GM12801 (cell line): ENCODE measurements around the gene TRABD.

Experiments
- TF ChIP-seq, protein P1 (sequence below): IDR thresholded peaks from one replicate; pipeline ENCODE4 v1.5.1; 2011; ENCODE audit warnings: control low read depth; ENCODE audit not compliant: insufficient read length; ENCODE audit errors: extremely low read depth

TRABD gene

DNA sequence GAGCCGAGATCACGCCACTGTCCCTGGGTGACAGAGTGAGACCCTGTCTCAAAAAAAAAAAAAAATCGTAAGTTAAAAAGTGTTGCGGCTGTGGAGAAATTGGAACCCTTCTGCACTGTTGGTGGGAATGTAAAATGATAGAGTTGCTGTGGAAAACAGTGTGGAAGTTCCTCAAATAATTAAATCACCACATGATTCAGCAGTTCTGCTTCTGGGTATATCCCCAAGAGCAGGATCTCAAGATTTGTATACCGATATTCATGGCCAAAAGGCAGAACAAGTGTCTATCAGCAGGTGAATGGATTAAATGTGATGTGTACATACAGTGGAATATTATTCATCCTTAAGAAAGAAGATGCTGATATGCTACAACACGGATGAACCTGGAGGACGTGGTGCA lies 18.9 kb downstream of the TRABD start:
- TF ChIP-seq, protein P1, sequence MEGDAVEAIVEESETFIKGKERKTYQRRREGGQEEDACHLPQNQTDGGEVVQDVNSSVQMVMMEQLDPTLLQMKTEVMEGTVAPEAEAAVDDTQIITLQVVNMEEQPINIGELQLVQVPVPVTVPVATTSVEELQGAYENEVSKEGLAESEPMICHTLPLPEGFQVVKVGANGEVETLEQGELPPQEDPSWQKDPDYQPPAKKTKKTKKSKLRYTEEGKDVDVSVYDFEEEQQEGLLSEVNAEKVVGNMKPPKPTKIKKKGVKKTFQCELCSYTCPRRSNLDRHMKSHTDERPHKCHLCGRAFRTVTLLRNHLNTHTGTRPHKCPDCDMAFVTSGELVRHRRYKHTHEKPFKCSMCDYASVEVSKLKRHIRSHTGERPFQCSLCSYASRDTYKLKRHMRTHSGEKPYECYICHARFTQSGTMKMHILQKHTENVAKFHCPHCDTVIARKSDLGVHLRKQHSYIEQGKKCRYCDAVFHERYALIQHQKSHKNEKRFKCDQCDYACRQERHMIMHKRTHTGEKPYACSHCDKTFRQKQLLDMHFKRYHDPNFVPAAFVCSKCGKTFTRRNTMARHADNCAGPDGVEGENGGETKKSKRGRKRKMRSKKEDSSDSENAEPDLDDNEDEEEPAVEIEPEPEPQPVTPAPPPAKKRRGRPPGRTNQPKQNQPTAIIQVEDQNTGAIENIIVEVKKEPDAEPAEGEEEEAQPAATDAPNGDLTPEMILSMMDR: no peak

DNA sequence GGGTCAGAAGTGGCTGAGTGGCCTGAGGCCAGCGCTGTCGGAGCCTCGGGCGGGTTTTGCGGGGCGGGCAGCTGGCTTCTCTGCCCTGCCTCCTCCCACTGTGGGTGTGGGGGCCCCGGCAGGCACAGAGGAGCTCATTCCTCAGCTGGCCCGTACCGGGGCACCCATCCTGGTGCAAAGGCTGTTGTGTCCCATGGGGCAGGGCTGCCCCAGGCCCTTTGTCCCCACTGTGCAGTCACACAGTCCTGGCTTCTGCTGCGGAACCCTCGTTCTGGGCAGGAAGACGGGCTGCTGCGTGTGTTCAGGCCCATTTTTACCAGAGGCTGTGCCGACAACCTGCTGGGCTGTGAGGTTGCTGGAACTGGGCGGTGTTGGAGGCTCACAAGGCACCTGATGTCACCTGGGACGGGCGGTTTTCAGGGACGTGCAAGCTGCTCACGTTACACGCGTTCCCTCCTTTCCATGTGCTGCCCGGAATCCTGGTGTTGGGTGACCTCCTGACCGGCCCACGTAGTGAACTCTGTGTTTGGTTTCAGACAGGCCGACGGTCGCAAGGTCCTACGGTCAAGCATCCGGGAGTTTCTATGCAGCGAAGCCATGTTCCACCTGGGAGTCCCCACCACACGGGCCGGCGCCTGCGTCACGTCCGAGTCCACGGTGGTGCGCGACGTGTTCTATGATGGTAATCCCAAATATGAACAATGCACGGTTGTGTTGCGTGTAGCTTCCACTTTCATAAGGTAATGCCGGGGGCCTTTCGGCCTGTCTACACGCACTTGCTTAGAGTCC lies 20.3 kb downstream of the TRABD start:
- TF ChIP-seq, protein P1: no peak

DNA sequence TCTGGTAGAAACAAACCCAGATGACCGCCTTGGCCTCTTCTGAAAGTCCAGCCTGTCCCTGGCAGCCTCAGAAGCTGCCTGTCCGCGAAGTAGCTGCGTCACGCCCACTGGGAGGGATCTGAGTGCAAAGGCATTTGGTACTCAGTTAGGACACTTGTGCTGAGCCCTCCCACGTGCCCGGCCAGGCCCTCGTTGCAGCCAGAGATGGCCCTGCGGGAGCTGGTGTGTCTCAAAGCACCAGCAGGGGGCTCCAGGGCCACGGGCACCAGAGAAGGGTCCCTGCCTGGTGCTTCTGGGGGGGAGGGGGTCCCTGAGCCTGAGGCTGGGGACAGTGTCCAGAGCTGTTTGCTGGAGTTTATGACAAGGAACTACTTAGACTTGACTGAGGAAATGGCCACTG lies 20.9 kb downstream of the TRABD start:
- TF ChIP-seq, protein P1: no peak

DNA sequence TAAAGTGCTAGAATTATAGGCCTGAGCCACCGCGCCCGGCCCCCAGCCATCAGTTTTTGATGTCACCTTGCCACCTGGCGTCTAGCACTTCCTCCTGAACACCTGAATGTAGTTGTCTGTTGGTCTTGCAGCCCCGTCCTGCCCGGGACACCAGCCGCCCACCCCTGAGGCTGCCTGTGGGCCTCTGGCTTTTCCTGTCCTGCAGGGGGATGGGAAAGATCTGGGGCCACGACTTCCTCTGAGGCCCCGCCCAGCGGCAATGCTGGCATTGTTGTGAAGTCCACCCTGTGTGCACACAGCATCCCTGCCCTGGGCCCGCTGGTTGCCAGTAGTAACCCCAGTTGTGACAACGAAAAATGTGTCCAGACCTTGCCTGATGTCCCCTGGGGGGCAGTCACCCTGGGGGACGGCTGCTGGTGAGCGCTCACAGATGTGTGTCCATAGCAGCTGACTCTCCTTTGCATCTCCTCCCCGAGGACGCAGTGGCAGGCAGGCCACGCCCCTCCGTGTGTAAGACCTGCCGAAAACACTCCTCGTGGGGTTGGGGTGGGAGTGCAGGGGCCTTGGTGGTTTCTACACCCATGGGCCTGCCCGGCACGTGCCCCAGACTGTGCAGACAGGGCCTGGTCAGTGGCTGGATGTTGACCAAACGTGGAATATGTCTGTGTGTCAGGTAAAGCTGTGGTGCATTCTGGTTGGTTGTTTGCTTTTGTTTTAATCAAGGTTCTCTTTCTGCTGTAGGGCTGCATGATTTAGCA lies 21.8 kb downstream of the TRABD start:
- TF ChIP-seq, protein P1: no peak

DNA sequence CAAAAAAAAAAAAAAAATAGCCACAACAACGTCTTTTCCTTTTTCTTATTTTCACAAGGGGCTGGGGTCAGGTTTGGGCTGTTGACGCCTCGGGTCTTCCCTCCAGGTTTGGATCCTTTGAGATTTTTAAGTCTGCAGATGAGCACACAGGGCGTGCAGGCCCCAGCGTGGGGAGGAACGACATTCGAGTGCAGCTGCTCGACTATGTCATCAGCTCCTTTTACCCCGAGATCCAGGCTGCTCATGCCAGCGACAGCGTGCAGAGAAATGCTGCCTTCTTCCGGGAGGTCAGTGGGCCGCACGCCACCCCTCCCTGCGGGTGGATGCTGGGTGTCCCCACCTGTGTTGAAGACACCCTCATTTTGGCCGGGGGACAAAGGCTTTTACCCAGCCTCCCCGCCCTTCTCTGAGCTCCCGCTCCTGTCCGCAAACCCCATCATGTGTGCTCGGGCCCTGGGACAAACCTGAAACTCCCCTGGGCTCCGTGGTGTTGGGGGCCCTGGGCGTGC lies 22.8 kb downstream of the TRABD start:
- TF ChIP-seq, protein P1: no peak

DNA sequence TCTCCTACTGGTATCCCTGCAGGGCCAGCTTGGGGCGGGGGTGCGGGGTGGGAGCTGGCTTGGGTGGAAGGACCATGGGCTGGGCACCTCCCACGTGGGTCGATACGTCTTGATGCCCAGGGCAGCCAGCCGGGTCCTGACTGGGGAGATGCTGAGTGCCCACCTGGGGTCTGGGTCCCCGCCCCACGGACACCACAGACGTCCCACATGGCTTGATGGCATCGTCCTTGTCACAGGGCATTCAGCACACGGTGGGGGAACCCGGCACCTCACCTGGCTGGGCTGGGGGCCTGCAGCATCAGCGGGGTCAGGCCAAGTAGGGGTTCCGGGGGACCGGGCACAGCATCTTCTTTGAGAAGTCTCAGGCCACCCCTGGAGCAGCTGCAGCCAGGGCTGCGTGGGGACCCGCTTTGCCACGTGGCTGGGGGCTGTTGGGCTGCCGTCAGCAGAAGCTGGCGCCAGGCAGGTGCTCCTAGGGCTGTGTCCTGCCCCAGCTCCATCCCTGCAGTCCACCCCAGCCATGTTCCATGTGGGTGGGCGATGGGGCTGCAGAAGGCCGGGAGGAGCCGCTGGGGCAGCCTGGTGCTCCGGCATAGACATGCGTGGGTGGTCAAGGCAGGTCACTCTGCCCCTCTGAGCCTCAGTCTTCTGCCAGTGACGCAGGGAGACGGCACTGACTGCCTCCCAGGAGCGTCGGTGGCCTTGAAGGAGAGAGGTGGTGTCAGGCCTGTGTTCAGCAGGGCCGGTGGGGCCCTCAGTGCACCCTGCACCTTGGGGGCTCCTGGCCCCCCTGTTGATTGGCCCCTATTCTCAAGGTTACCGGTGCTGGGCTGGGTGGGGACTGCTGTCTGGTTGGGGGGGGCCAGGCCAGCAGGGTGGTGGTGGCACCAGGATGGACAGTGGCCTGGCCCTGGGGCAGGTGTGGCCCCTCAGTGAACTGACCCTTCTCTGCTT lies 23.5 kb downstream of the TRABD start:
- TF ChIP-seq, protein P1: no peak
